Measurements from ENCODE around the gene NHSL1. TPM values are rescaled to one million over a fixed set of nuclear protein-coding genes. Genes with fewer than 3 reads are reported as not detected.
A peak's percentile ranks its signal among the peaks of the same experiment; 100 is the strongest.

NHSL1 gene
- total RNA-seq, 2 experiments from 2014 or later = 0.20 to 0.35 TPM

DNA sequence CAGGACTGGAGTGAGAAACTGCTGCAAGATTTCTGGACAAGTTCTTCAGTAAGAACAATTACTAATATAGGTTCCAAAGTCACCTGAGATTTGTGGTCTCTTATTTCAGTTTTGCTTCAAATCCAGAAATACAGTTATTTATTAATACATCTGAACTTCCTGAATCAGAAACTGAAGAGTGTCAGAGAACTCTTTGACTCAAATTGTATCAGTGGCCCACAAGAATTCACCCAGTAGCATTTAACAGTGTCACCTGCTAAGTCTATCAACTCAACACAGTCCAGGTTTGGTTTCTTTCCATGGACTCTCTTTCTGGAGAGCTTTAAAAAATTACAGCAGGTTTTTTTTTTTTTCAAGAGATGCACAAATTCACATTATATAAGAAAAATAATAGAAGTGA, 18.8 kb upstream of the NHSL1 start:
- Mint-ChIP-seq H3K4me1 (peaks cover 31% of the 10 kb centered on the region), H3K27ac (no peak overlapping the region), H3K9me3 (ENCODE audit: low read depth) (no peaks in the 10 kb centered on the region), H3K36me3 (no peaks in the 10 kb centered on the region), H3K27me3 (peaks cover 17% of the 10 kb centered on the region), H3K4me3 (no peak overlapping the region)
- DNase-seq (no peak), ATAC-seq (no peak)
- CTCF ChIA-PET = interaction anchor here (0.6 to 5.1 kb wide), 17 partner anchors 9 to 924 kb away, joined by 3 to 25 read pairs (median 3); partner anchors contain the start of genes HEBP2 and NHSL1

DNA sequence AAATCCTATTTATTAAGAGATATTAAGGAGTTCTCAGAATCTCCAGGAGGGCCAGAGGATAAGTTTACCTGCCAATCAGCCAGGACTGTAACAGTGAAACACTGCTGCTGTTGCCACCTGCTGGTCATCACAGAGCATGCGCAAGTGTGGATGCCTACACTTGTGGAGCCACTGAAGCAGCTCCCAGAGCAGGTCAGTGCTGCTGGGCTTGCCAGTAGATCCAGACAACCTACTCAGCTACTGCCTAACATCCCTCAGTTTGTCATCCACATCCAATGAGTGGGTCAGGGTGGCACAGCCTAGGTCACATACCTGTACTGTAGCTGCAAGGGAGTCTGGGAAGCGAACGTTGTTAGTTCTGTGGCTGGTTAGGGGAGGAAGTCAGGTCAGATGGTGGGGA, 18.3 kb upstream of the NHSL1 start:
- H3K27me3 Mint-ChIP-seq = peaks cover 21% of the 10 kb centered on the region
- CTCF ChIA-PET = interaction anchor here (0.6 to 5.1 kb wide), 18 partner anchors 8 to 511 kb away, joined by 3 to 25 read pairs (median 3); partner anchors contain the start of genes HEBP2 and NHSL1
- DNase-seq (peak; percentile 73), ATAC-seq (peak; percentile 83)
- no peak overlapping the region for H3K27ac Mint-ChIP-seq
- no peak overlapping the region for H3K4me3 Mint-ChIP-seq
- peaks cover 31% of the 10 kb centered on the region for H3K4me1 Mint-ChIP-seq
- H3K9me3 Mint-ChIP-seq (ENCODE audit: low read depth) = no peaks in the 10 kb centered on the region
- H3K36me3 Mint-ChIP-seq = no peaks in the 10 kb centered on the region

DNA sequence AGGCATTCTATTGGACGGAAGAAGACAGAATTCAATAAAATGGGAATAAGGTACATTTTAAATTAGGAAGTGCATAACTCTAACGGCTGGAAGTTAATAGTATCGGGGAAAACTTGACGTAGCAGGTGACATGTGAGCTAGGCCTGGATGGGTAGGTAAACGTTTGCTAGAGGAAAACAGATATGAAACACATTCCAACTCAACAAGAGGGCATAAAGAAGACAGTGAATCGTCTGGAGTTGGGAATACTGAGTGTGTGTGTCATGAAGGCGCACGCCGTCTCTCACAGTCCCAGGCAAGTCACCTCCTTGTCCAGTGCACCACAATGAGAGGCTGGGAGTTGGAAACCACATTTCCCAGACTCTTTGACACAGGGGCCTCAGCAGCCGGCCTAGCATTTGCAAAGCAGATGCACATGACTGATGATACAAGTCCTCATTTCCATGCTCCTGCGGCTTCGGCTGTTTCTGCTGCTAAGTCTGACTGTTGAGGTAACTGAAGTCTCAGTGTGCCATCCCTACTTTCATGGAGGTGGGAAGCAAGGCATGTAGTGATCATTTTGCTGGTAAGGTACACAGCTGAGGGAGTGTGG, 16.5 kb upstream of the NHSL1 start:
- no peaks in the 10 kb centered on the region for H3K36me3 Mint-ChIP-seq
- no peak overlapping the region for H3K27ac Mint-ChIP-seq
- H3K4me1 Mint-ChIP-seq = peaks cover 28% of the 10 kb centered on the region
- CTCF ChIA-PET = interaction anchor here (0.6 to 5.1 kb wide), 6 partner anchors 85 to 400 kb away, joined by 3 to 25 read pairs (median 5); partner anchors contain the start of gene HEBP2
- H3K9me3 Mint-ChIP-seq (ENCODE audit: low read depth) = no peaks in the 10 kb centered on the region
- H3K27me3 Mint-ChIP-seq = peaks cover 28% of the 10 kb centered on the region
- no peak overlapping the region for H3K4me3 Mint-ChIP-seq
- DNase-seq = no peak
- ATAC-seq = no peak

DNA sequence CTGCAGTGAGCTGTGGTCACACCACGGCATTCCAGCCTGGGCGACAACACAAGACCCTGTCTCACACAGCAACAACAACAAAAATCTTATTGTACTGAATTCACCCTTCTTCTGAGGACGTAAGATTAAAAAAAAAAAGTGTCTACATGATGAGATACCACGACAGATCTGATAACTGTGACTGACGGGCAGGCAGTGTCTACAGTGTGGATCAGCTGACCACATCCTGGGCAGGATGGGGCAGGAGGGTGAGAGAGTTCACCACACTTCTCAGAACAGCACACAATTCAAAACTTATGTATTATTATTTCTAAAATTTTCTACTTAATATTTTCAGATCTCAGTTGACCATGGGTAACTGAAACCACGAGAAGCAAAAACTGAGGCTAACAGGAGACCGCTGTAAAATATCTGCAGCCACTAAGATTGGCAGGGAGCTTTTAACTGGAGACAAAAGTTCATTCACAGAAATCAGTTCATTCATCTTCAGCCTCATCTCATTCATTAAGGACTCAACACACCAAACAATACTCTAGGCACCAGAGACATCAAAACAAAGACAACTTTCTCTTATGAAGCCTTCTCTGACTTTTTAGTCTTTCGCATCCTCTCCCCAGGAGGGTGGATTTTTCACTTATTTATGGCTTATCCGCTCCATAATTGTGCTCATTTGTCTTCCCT, 15.7 kb upstream of the NHSL1 start:
- Mint-ChIP-seq H3K4me3 (no peak overlapping the region), H3K36me3 (no peaks in the 10 kb centered on the region), H3K27ac (no peak overlapping the region), H3K27me3 (peaks cover 26% of the 10 kb centered on the region), H3K9me3 (ENCODE audit: low read depth) (no peaks in the 10 kb centered on the region), H3K4me1 (peaks cover 28% of the 10 kb centered on the region)
- CTCF ChIA-PET = interaction anchor here (1.3 to 4.9 kb wide), 3 partner anchors 84 to 399 kb away, joined by 3 to 25 read pairs (median 7); no protein-coding TSS in a partner anchor
- DNase-seq = peak; percentile 81
- ATAC-seq = peak; percentile 91

DNA sequence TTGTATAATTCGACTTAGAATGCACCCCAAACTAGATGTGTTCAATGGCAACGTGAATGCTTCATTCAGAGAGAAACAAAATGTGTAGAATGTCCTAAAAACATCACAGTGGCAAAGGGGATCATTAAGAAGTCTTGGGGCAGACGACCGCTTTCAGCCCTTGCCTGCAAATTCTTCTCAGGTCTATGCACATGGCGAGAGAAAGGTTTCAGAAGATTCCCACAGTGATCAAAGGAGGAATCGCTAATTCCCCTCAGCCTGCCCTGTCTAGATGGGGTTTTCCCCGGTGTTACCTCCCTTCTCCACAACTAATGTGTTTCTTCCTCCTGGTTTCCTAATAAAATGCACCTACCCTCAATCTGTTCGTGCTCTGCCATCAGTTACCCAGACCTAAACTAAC, 13.3 kb upstream of the NHSL1 start:
- peaks cover 25% of the 10 kb centered on the region for H3K4me1 Mint-ChIP-seq
- peaks cover 25% of the 10 kb centered on the region for H3K27me3 Mint-ChIP-seq
- H3K27ac Mint-ChIP-seq = no peak overlapping the region
- DNase-seq (no peak), ATAC-seq (no peak)
- CTCF ChIA-PET = interaction anchor here (4.7 kb wide), 1 partner anchor 396 kb away, joined by 29 read pairs; no protein-coding TSS in a partner anchor
- no peaks in the 10 kb centered on the region for H3K9me3 Mint-ChIP-seq (ENCODE audit: low read depth)
- H3K4me3 Mint-ChIP-seq = no peak overlapping the region
- H3K36me3 Mint-ChIP-seq = no peaks in the 10 kb centered on the region

DNA sequence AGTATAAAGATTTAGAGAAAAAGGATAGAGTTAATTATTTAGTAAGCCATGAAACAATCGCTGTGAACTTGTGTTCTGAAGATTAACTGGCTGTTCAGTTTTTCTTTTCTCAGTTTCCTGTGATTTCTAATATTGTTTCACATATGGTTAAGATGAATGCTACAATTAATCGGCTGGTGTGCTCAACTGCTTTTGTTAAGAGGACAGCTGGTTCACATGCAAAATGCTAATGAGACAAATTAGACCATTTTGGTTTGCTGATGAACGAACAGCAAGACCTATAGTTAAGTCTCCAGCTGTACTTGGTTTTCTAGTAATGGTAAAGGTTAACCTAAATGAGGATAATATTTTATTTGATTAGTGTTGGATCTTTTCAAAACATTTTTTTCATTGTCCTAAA, 10.8 kb upstream of the NHSL1 start:
- no peak for ATAC-seq
- no peaks in the 10 kb centered on the region for H3K9me3 Mint-ChIP-seq (ENCODE audit: low read depth)

DNA sequence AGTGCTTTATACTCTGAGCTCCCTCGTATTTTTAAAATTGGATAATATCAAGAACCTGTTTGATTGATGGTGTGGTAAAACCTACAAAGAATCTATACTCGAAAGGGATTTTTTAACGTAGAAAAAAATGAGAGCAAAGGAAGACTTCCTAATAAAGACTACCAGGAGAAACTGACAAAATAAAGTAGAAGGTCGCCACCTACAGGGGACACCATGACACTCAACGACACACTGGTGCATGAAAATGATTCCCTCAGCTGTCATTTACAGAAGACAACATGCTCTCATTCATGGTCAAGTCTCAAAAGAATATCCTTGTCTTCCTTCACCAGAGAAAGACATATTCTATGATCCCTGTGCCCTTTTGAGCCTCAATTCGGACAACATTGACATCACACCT, 10.1 kb upstream of the NHSL1 start:
- no peaks in the 10 kb centered on the region for H3K36me3 Mint-ChIP-seq
- CTCF ChIA-PET = interaction anchor here (0.5 to 5.7 kb wide), 20 partner anchors 9 to 393 kb away, joined by 3 to 41 read pairs (median 5); partner anchors contain the start of gene NHSL1
- H3K4me3 Mint-ChIP-seq = no peak overlapping the region
- ATAC-seq = peak; percentile 47
- no peaks in the 10 kb centered on the region for H3K9me3 Mint-ChIP-seq (ENCODE audit: low read depth)
- DNase-seq = peak; percentile 67
- H3K4me1 Mint-ChIP-seq = peaks cover 3% of the 10 kb centered on the region
- H3K27me3 Mint-ChIP-seq = peaks cover 31% of the 10 kb centered on the region
- H3K27ac Mint-ChIP-seq = no peak overlapping the region

More for the DNA sequence above, 10.8 kb upstream of the NHSL1 start:
- H3K27me3 Mint-ChIP-seq = peaks cover 31% of the 10 kb centered on the region
- no peaks in the 10 kb centered on the region for H3K36me3 Mint-ChIP-seq
- no peak for DNase-seq
- CTCF ChIA-PET = interaction anchor here (1.2 to 5.7 kb wide), 13 partner anchors 8 to 394 kb away, joined by 3 to 41 read pairs (median 7); partner anchors contain the start of gene NHSL1
- H3K4me1 Mint-ChIP-seq = peaks cover 10% of the 10 kb centered on the region
- no peak overlapping the region for H3K4me3 Mint-ChIP-seq
- no peak overlapping the region for H3K27ac Mint-ChIP-seq

DNA sequence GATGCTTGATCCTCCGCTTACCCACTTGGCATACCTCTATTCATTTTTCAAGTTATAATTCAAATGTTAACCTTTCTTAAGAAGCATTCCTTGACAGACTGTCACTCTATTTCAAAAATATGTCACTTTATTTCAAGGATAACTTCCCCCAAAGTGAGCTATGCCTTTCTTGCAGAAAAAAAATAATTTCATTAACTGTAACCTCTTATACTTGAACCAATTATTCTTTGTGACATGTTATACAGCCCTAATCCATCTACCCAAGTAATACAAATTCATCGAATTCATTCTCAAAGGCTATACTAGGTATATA, 9.3 kb upstream of the NHSL1 start:
- no peak overlapping the region for H3K27ac Mint-ChIP-seq

DNA sequence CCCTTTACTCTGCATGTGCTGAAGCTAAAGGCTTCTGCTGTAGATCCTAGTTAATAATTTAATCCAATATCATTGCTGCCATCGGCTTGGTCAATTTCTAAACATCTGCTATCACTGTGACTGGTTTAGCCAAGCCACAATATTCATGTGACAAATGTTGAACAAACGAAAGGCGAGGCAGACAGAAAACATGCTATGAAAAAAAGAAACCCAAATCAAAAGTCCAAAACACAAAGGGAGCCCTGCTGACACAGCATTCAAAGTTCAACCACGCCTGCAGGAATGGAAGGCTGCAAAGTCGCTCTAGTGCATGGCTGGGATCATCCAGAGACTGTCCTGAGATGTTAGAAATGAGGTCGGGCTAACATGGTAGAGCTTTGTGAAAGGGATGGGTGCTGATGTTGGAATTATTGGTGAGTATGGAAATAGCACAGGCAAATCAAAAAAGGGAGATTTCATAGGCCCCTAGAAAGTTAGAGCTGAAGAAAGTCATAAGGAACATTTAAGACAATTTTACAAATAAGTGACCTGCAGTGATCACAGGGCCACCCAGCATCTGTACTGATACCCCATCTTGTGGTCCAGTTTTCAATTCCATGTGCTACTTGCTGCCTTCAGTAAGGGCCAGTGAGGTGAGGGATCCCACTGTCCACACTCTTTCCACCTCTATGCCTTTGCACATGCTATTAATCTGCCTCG, 8.8 kb upstream of the NHSL1 start:
- peaks cover 26% of the 10 kb centered on the region for H3K27me3 Mint-ChIP-seq

More for the DNA sequence above, 9.3 kb upstream of the NHSL1 start:
- CTCF ChIA-PET = interaction anchor here (0.5 to 5.7 kb wide), 19 partner anchors 9 to 392 kb away, joined by 3 to 41 read pairs (median 5); partner anchors contain the start of gene NHSL1
- no peak for ATAC-seq
- DNase-seq = no peak
- H3K9me3 Mint-ChIP-seq (ENCODE audit: low read depth) = no peaks in the 10 kb centered on the region
- no peaks in the 10 kb centered on the region for H3K4me1 Mint-ChIP-seq
- H3K4me3 Mint-ChIP-seq = no peak overlapping the region
- H3K36me3 Mint-ChIP-seq = no peaks in the 10 kb centered on the region
- H3K27me3 Mint-ChIP-seq = peaks cover 30% of the 10 kb centered on the region

DNA sequence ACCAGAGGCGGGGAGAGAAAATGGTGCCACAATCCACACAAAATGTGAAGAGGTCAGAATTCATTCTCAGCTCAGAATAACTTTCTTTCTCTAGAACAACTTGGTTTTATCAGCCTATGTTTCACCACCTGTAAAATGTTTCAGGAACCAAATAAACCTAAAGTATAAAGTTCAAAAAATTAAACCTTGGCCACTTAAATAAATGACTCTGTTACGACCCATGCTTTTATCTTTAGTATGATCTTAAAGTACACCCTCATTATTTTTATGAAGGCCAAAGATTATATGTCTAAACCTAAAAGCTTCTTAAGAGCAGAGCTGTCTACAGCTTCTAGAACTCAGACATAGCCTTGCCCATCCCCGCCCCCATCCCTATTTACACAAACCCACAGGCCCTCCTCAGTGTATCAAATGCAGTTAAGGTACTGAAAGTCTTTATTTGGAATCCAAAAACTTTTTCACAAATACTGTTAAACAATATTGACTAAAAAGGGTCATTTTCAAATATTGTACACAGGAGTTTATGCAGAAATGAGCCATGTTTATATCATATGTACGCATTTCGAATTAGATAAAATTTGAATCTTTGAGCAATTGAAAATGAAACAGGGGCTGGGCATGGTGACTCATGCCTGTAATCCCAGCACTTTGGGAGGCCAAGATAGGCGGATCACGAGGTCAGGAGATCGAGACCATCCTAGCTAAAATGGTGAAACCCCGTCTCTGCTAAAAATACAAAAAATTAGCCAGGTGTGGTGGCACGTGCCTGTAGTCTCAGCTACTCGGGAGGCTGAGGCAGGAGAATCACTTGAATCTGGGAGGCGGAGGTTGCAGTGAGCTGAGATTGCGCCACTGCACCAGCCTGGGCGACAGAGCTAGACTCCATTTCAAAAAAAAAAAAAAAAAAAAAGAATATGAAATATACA, 5.7 kb upstream of the NHSL1 start:
- no peaks in the 10 kb centered on the region for H3K9me3 Mint-ChIP-seq (ENCODE audit: low read depth)
- H3K36me3 Mint-ChIP-seq = no peaks in the 10 kb centered on the region
- ATAC-seq (no peak), DNase-seq (no peak)
- H3K27me3 Mint-ChIP-seq = peaks cover 16% of the 10 kb centered on the region
- no peak overlapping the region for H3K4me3 Mint-ChIP-seq
- H3K27ac Mint-ChIP-seq = no peak overlapping the region
- no peaks in the 10 kb centered on the region for H3K4me1 Mint-ChIP-seq
- CTCF ChIA-PET = interaction anchor here (0.8 to 5.7 kb wide), 3 partner anchors 13 to 390 kb away, joined by 3 to 41 read pairs (median 3); no protein-coding TSS in a partner anchor

More for the DNA sequence above, 8.8 kb upstream of the NHSL1 start:
- Mint-ChIP-seq H3K27ac (no peak overlapping the region), H3K4me3 (no peak overlapping the region), H3K4me1 (no peaks in the 10 kb centered on the region), H3K9me3 (ENCODE audit: low read depth) (no peaks in the 10 kb centered on the region), H3K36me3 (no peaks in the 10 kb centered on the region)
- CTCF ChIA-PET = interaction anchor here (1.1 to 5.7 kb wide), 12 partner anchors 8 to 398 kb away, joined by 3 to 41 read pairs (median 5); partner anchors contain the start of gene NHSL1
- no peak for ATAC-seq
- no peak for DNase-seq

DNA sequence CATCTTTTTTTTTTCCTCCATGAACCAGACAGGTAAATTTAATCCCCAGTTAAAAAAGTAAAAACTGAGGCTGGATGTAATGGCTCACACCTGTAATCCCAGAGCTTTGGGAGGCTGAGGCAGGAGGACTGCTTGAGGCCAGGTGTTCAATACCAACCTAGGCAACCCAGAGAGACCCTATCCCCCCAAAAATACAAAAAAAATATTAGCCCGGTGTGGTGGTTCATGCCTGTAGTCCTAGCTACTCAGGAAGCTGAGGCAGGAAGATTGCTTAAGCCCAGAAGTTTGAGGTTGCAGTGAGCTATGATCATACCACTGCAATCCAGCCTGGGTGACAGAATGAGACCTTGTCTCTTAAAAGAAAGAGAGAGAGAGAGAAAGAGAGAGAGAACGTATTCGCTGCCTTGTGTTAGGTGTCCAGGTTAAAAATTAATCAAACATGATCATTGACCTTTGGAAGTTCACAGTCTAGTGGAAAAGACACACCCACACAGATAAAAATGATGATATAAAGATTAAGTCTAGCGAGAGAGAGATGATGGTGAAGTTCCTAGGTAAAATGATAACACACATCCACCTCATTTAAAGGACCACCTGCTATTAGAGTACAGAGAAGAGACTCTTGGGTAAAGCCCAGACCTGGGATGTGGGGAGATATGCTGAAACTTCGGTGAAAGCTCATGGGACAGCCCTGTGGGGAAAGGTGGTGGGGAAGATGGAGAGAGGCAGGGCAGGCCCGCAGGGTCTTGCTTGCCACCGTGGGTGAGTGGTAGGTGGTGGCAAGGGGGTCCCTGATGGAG, 4.8 kb upstream of the NHSL1 start:
- Mint-ChIP-seq H3K36me3 (no peaks in the 10 kb centered on the region), H3K4me3 (no peak overlapping the region), H3K27ac (no peak overlapping the region), H3K4me1 (no peaks in the 10 kb centered on the region), H3K27me3 (peaks cover 20% of the 10 kb centered on the region), H3K9me3 (ENCODE audit: low read depth) (no peaks in the 10 kb centered on the region)
- no peak for DNase-seq
- ATAC-seq = no peak
- CTCF ChIA-PET = interaction anchor here (1.2 kb wide), 1 partner anchor 14 kb away, joined by 3 read pairs; no protein-coding TSS in a partner anchor

DNA sequence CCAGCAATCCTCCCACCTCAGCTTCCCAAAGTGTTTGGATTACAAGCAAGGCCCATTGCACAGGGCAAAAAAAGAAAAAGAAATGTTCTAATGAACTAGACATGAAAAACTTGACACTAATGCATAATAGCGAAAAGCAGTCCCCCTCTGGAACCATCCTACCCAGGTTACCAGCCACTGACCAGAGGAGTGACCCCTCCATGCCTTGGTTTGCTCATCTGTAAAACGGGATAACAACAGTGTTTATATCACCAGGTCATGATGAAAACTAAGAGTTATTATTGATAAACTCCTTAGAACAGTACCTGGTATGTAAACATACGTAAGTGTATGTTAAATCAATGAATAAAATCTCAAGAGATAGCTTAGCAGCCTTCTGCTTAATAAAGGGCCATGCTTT, 3.3 kb upstream of the NHSL1 start:
- ATAC-seq = no peak
- DNase-seq = no peak
- CTCF ChIA-PET = no interaction called here
- H3K27me3 Mint-ChIP-seq = peaks cover 31% of the 10 kb centered on the region
- no peaks in the 10 kb centered on the region for H3K36me3 Mint-ChIP-seq
- H3K9me3 Mint-ChIP-seq (ENCODE audit: low read depth) = no peaks in the 10 kb centered on the region
- no peak overlapping the region for H3K4me3 Mint-ChIP-seq
- no peak overlapping the region for H3K27ac Mint-ChIP-seq
- H3K4me1 Mint-ChIP-seq = no peaks in the 10 kb centered on the region
